ENCODE results near the gene MAGEL2.
A peak's percentile ranks its signal among the peaks of the same experiment; 100 is the strongest.

Gene MAGEL2

GRCh38 chr15:23647001-23647295, 719 bp downstream of the MAGEL2 start:
- H3K9ac ChIP-seq (ENCODE audit: low read length): no peak overlapping the region
- H3K4me1 ChIP-seq (ENCODE audit: control insufficient read depth, low read depth, low read length): no peaks in the 10 kb centered on the region
- no peaks in the 10 kb centered on the region for H3K36me3 ChIP-seq (ENCODE audit: control insufficient read depth, low read depth, low read length)
- no peaks in the 10 kb centered on the region for H3K27me3 ChIP-seq (ENCODE audit: control insufficient read depth, insufficient read depth, low read length)
- H3K4me3 ChIP-seq (ENCODE audit: low read length): peak overlapping the region; percentile 83
- H3K9me3 ChIP-seq (ENCODE audit: control insufficient read depth, low read depth, low read length): peaks cover 11% of the 10 kb centered on the region
- no peak overlapping the region for H3K27ac ChIP-seq (ENCODE audit: low read length)

- Histone ChIP-seq H3K9me3 (ENCODE audit: control insufficient read depth, low read depth, low read length) (peaks cover 11% of the 10 kb centered on the region), H3K9ac (ENCODE audit: low read length) (no peak overlapping the region), H3K4me3 (ENCODE audit: low read length) (peak overlapping the region; percentile 83), H3K36me3 (ENCODE audit: control insufficient read depth, low read depth, low read length) (no peaks in the 10 kb centered on the region), H3K4me1 (ENCODE audit: control insufficient read depth, low read depth, low read length) (no peaks in the 10 kb centered on the region), H3K27me3 (ENCODE audit: control insufficient read depth, insufficient read depth, low read length) (no peaks in the 10 kb centered on the region), H3K27ac (ENCODE audit: low read length) (no peak overlapping the region)
Measured at GRCh38 chr15:23646165-23647000, 1.3 kb downstream of the MAGEL2 start.

GRCh38 chr15:23645371-23646164, 2.1 kb downstream of the MAGEL2 start:
- no peak overlapping the region for H3K27ac ChIP-seq (ENCODE audit: low read length)
- H3K4me3 ChIP-seq (ENCODE audit: low read length): no peak overlapping the region
- no peaks in the 10 kb centered on the region for H3K27me3 ChIP-seq (ENCODE audit: control insufficient read depth, insufficient read depth, low read length)
- no peak overlapping the region for H3K9ac ChIP-seq (ENCODE audit: low read length)
- peaks cover 6% of the 10 kb centered on the region for H3K9me3 ChIP-seq (ENCODE audit: control insufficient read depth, low read depth, low read length)
- no peaks in the 10 kb centered on the region for H3K4me1 ChIP-seq (ENCODE audit: control insufficient read depth, low read depth, low read length)
- H3K36me3 ChIP-seq (ENCODE audit: control insufficient read depth, low read depth, low read length): no peaks in the 10 kb centered on the region

- no peaks in the 10 kb centered on the region for H3K4me1 ChIP-seq (ENCODE audit: control insufficient read depth, low read depth, low read length)
- H3K27ac ChIP-seq (ENCODE audit: low read length): no peak overlapping the region
- peaks cover 1% of the 10 kb centered on the region for H3K9me3 ChIP-seq (ENCODE audit: control insufficient read depth, low read depth, low read length)
- no peak overlapping the region for H3K9ac ChIP-seq (ENCODE audit: low read length)
- H3K27me3 ChIP-seq (ENCODE audit: control insufficient read depth, insufficient read depth, low read length): no peaks in the 10 kb centered on the region
- H3K4me3 ChIP-seq (ENCODE audit: low read length): no peak overlapping the region
- no peaks in the 10 kb centered on the region for H3K36me3 ChIP-seq (ENCODE audit: control insufficient read depth, low read depth, low read length)
Measured at GRCh38 chr15:23644829-23645228, 2.8 kb downstream of the MAGEL2 start.

GRCh38 chr15:23642413-23643044, 5.1 kb downstream of the MAGEL2 start:
- Histone ChIP-seq H3K27ac (ENCODE audit: low read length) (no peak overlapping the region), H3K36me3 (ENCODE audit: control insufficient read depth, low read depth, low read length) (no peaks in the 10 kb centered on the region), H3K4me3 (ENCODE audit: low read length) (peak overlapping the region; percentile 33), H3K9ac (ENCODE audit: low read length) (no peak overlapping the region), H3K9me3 (ENCODE audit: control insufficient read depth, low read depth, low read length) (no peaks in the 10 kb centered on the region), H3K27me3 (ENCODE audit: control insufficient read depth, insufficient read depth, low read length) (no peaks in the 10 kb centered on the region), H3K4me1 (ENCODE audit: control insufficient read depth, low read depth, low read length) (no peaks in the 10 kb centered on the region)

- H3K9ac ChIP-seq (ENCODE audit: low read length): no peak overlapping the region
- no peaks in the 10 kb centered on the region for H3K4me1 ChIP-seq (ENCODE audit: control insufficient read depth, low read depth, low read length)
- H3K4me3 ChIP-seq (ENCODE audit: low read length): no peak overlapping the region
- H3K27me3 ChIP-seq (ENCODE audit: control insufficient read depth, insufficient read depth, low read length): peaks cover 14% of the 10 kb centered on the region
- peaks cover 9% of the 10 kb centered on the region for H3K9me3 ChIP-seq (ENCODE audit: control insufficient read depth, low read depth, low read length)
- no peak overlapping the region for H3K27ac ChIP-seq (ENCODE audit: low read length)
- H3K36me3 ChIP-seq (ENCODE audit: control insufficient read depth, low read depth, low read length): no peaks in the 10 kb centered on the region
Measured at GRCh38 chr15:23634181-23634580, 13.5 kb downstream of the MAGEL2 start.

- Histone ChIP-seq H3K4me3 (ENCODE audit: low read length) (peak overlapping the region; percentile 42), H3K27ac (ENCODE audit: low read length) (no peak overlapping the region), H3K36me3 (ENCODE audit: control insufficient read depth, low read depth, low read length) (no peaks in the 10 kb centered on the region), H3K9ac (ENCODE audit: low read length) (no peak overlapping the region), H3K27me3 (ENCODE audit: control insufficient read depth, insufficient read depth, low read length) (peaks cover 40% of the 10 kb centered on the region), H3K4me1 (ENCODE audit: control insufficient read depth, low read depth, low read length) (no peaks in the 10 kb centered on the region), H3K9me3 (ENCODE audit: control insufficient read depth, low read depth, low read length) (peaks cover 23% of the 10 kb centered on the region)
Measured at GRCh38 chr15:23629234-23629805, 18.3 kb downstream of the MAGEL2 start.

GRCh38 chr15:23628612-23629233, 18.9 kb downstream of the MAGEL2 start:
- Histone ChIP-seq H3K4me3 (ENCODE audit: low read length) (peak overlapping the region; percentile 42), H3K4me1 (ENCODE audit: control insufficient read depth, low read depth, low read length) (no peaks in the 10 kb centered on the region), H3K9me3 (ENCODE audit: control insufficient read depth, low read depth, low read length) (peaks cover 23% of the 10 kb centered on the region), H3K9ac (ENCODE audit: low read length) (no peak overlapping the region), H3K27me3 (ENCODE audit: control insufficient read depth, insufficient read depth, low read length) (peaks cover 40% of the 10 kb centered on the region), H3K27ac (ENCODE audit: low read length) (no peak overlapping the region), H3K36me3 (ENCODE audit: control insufficient read depth, low read depth, low read length) (no peaks in the 10 kb centered on the region)

GRCh38 chr15:23616536-23616935, 31.1 kb downstream of the MAGEL2 start:
- peaks cover 20% of the 10 kb centered on the region for H3K9me3 ChIP-seq (ENCODE audit: control insufficient read depth, low read depth, low read length)
- no peak overlapping the region for H3K9ac ChIP-seq (ENCODE audit: low read length)
- H3K27ac ChIP-seq (ENCODE audit: low read length): no peak overlapping the region
- no peaks in the 10 kb centered on the region for H3K36me3 ChIP-seq (ENCODE audit: control insufficient read depth, low read depth, low read length)
- no peaks in the 10 kb centered on the region for H3K27me3 ChIP-seq (ENCODE audit: control insufficient read depth, insufficient read depth, low read length)
- no peak overlapping the region for H3K4me3 ChIP-seq (ENCODE audit: low read length)
- H3K4me1 ChIP-seq (ENCODE audit: control insufficient read depth, low read depth, low read length): no peaks in the 10 kb centered on the region

- Histone ChIP-seq H3K27ac (ENCODE audit: low read length) (no peak overlapping the region), H3K4me1 (ENCODE audit: control insufficient read depth, low read depth, low read length) (no peaks in the 10 kb centered on the region), H3K27me3 (ENCODE audit: control insufficient read depth, insufficient read depth, low read length) (no peaks in the 10 kb centered on the region), H3K9me3 (ENCODE audit: control insufficient read depth, low read depth, low read length) (peaks cover 11% of the 10 kb centered on the region), H3K9ac (ENCODE audit: low read length) (no peak overlapping the region), H3K36me3 (ENCODE audit: control insufficient read depth, low read depth, low read length) (no peaks in the 10 kb centered on the region), H3K4me3 (ENCODE audit: low read length) (no peak overlapping the region)
Measured at GRCh38 chr15:23606226-23606625, 41.4 kb downstream of the MAGEL2 start.

- Histone ChIP-seq H3K9ac (ENCODE audit: low read length) (no peak overlapping the region), H3K4me3 (ENCODE audit: low read length) (no peak overlapping the region), H3K27me3 (ENCODE audit: control insufficient read depth, insufficient read depth, low read length) (no peaks in the 10 kb centered on the region), H3K9me3 (ENCODE audit: control insufficient read depth, low read depth, low read length) (peaks cover 18% of the 10 kb centered on the region), H3K27ac (ENCODE audit: low read length) (no peak overlapping the region), H3K4me1 (ENCODE audit: control insufficient read depth, low read depth, low read length) (no peaks in the 10 kb centered on the region), H3K36me3 (ENCODE audit: control insufficient read depth, low read depth, low read length) (no peaks in the 10 kb centered on the region)
Measured at GRCh38 chr15:23602124-23602523, 45.5 kb downstream of the MAGEL2 start.

Measured in iPS-18a (cell line).